Amniotic epithelial cell (primary cell): Measurements from ENCODE around the gene TMEM213.

Experiments used
- DNase-seq: peaks from one replicate; pipeline ENCODE4 v3.0.0-alpha.2; 2010; ENCODE audit warnings: low read depth

Gene TMEM213

GRCh38 chr7:138797715-138798320, at the start of gene TMEM213, which contains the start of gene ATP6V0A4:
Gene TMEM213, plus strand, starts transcription at chr7:138797994. Its CDS starts 111 bp downstream, at chr7:138798105.
Gene ATP6V0A4, minus strand, starts transcription at chr7:138798196. Its CDS starts 26,949 bp downstream, at chr7:138771247.
- DNase-seq = no peak

GRCh38 chr7:138748666-138749065, 49.1 kb upstream of the TMEM213 start:
- no peak for DNase-seq

- peak; percentile 44 for DNase-seq
Observed at GRCh38 chr7:138749960-138750359, 47.8 kb upstream of the TMEM213 start.

GRCh38 chr7:138750473-138750872, 47.3 kb upstream of the TMEM213 start:
- no peak for DNase-seq

GRCh38 chr7:138750901-138751464, 46.8 kb upstream of the TMEM213 start:
- DNase-seq = no peak

GRCh38 chr7:138752518-138753149, 45.2 kb upstream of the TMEM213 start:
- no peak for DNase-seq

GRCh38 chr7:138753150-138753518, 44.7 kb upstream of the TMEM213 start:
- peak; percentile 28 for DNase-seq

GRCh38 chr7:138753610-138754009, 44.2 kb upstream of the TMEM213 start:
- no peak for DNase-seq

GRCh38 chr7:138755331-138755747, 42.5 kb upstream of the TMEM213 start:
- DNase-seq = peak; percentile 65

GRCh38 chr7:138755842-138756590, 41.8 kb upstream of the TMEM213 start:
- DNase-seq = peak; percentile 14

- DNase-seq = peak; percentile 17
Observed at GRCh38 chr7:138756591-138757242, 41.1 kb upstream of the TMEM213 start.

GRCh38 chr7:138768241-138768640, 29.6 kb upstream of the TMEM213 start:
- DNase-seq = no peak

GRCh38 chr7:138770904-138771303, 26.9 kb upstream of the TMEM213 start:
- no peak for DNase-seq

- DNase-seq = no peak
Observed at GRCh38 chr7:138773176-138773575, 24.6 kb upstream of the TMEM213 start.

- no peak for DNase-seq
Observed at GRCh38 chr7:138773817-138774216, 24.0 kb upstream of the TMEM213 start.

GRCh38 chr7:138776166-138776833, 21.5 kb upstream of the TMEM213 start:
- DNase-seq = no peak

- DNase-seq = no peak
Observed at GRCh38 chr7:138781004-138781403, 16.8 kb upstream of the TMEM213 start.

GRCh38 chr7:138784692-138785091, 13.1 kb upstream of the TMEM213 start:
- no peak for DNase-seq

GRCh38 chr7:138785587-138786437, 12.0 kb upstream of the TMEM213 start:
- DNase-seq = peak; percentile 46

GRCh38 chr7:138796038-138796615, 1.7 kb upstream of the TMEM213 start:
- DNase-seq = no peak
